Measurements from ENCODE around the gene B9D1. TPM values are rescaled to one million over a fixed set of nuclear protein-coding genes. Genes with fewer than 3 reads are reported as not detected.

Gene B9D1
- total RNA-seq, 4 donors from 2014 or later: 3.8 to 105 (median 25.6) TPM

DNA sequence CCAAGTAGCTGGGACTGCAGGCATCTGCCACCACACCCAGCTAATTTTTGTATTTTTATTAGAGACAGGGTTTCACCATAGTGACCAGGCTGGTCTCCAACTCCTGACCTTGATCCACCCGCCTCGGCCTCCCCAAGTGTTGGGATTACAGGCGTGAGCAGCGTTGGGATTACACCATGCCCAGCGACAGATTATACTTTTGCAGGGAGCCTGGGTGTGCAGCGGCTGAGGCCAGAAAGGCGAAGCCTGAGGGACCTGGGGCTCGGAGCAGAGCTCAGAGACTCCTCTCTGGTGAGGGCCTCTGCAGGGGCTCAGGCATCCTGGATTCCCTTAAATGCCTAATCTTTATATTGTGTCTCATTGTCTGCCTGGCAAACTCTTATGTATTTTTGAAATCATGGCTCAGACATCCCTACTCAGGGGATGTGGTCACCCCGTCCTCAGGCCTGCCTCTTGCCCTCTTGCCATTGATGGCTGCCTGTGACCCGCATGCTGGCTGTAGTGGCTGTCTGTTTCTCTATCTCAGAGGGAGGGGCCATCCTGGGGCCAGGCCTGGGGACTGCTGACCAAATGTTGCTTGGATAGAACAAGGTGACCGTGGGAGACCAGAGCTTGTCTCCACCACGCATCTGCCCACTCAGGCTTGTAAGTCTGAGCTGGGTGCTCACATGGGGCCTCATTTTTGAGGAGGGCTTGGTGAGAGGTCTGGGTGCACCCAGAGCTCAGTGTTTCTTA, 42.6 kb downstream of the B9D1 start:
- no peaks in the 10 kb centered on the region for H3K36me3 ChIP-seq

DNA sequence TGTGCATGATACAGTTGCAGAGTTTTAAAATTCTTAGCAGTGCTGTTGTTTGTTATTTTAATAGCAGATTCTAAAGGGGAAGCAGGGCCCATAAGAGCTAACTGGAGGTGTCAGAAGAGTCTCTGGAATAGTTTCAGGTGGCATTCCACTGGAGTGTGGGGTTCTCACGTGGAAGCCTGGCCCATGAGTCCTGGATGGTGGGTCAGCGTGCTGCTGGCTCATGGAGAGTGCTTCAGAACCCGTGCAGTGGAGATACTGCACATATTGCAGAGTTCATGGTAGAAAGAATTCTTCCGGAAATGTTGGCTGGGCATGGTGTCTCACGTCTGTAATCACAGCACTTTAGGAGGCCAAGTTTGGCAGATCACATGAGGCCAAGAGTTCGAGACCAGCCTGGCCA, 43.9 kb downstream of the B9D1 start:
- H3K4me1 ChIP-seq: peaks cover 0 to 12% of the 10 kb centered on the region in 2 donors
- H3K27me3 ChIP-seq: no peaks in the 10 kb centered on the region
- TF ChIP-seq, protein P1, sequence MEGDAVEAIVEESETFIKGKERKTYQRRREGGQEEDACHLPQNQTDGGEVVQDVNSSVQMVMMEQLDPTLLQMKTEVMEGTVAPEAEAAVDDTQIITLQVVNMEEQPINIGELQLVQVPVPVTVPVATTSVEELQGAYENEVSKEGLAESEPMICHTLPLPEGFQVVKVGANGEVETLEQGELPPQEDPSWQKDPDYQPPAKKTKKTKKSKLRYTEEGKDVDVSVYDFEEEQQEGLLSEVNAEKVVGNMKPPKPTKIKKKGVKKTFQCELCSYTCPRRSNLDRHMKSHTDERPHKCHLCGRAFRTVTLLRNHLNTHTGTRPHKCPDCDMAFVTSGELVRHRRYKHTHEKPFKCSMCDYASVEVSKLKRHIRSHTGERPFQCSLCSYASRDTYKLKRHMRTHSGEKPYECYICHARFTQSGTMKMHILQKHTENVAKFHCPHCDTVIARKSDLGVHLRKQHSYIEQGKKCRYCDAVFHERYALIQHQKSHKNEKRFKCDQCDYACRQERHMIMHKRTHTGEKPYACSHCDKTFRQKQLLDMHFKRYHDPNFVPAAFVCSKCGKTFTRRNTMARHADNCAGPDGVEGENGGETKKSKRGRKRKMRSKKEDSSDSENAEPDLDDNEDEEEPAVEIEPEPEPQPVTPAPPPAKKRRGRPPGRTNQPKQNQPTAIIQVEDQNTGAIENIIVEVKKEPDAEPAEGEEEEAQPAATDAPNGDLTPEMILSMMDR (IDR thresholded peaks at IDR 0.05): no peak
- TF ChIP-seq POLR2A (IDR thresholded peaks at IDR 0.05): no peak
- no peak for DNase-seq
- H3K36me3 ChIP-seq: no peaks in the 10 kb centered on the region
- intact Hi-C loops (cut with DNase I; ENCODE audit: low total_unique reads): no loop called here
- no peak overlapping the region for H3K4me3 ChIP-seq
- H3K27ac ChIP-seq: no peak overlapping the region
- no peaks in the 10 kb centered on the region for H3K9me3 ChIP-seq

More for the DNA sequence above, 42.6 kb downstream of the B9D1 start:
- intact Hi-C loops (cut with DNase I; ENCODE audit: low total_unique reads): no loop called here
- TF ChIP-seq, protein P1 (IDR thresholded peaks at IDR 0.05): no peak
- no peak for TF ChIP-seq POLR2A (IDR thresholded peaks at IDR 0.05)
- H3K27me3 ChIP-seq: no peaks in the 10 kb centered on the region
- no peak overlapping the region for H3K4me3 ChIP-seq
- H3K9me3 ChIP-seq: no peaks in the 10 kb centered on the region
- H3K4me1 ChIP-seq: peaks cover 0 to 12% of the 10 kb centered on the region in 2 donors
- no peak overlapping the region for H3K27ac ChIP-seq
- no peak for DNase-seq

DNA sequence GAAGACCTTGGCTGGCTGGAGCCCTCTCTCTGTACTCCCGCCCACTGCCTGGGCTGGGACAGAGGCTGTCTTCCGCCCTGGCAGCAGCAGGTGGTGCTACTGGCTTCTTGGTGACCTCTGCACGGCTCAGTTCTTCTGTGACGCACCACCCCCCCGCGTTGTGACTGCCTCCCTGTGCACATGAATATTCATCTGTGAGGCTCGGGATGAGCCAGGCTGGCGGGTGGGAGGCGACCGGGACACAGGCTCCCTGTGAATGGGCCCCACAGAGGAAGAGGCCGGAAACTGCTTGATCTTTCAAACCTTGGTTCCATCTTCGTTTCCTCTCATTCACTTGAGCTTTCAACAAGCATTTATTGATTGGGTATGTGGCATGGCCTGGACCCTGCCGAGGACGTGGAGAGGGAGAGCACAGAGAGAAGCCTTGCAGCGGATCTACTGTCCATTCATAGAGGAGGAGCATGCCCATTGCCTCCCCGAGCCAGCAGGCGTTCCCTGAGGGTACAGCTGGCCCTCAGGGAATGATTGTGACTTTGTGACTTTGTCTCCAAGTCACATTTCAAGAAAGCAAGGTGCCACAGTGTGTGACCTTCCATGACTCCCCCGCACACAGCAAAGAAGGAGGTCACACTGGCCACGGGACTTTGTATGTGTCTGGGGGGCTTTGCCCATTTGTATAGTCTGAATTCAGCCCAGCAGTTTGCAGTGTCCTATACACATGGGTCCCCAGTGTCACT, 45.0 kb downstream of the B9D1 start:
- no peaks in the 10 kb centered on the region for H3K9me3 ChIP-seq
- intact Hi-C loops (cut with DNase I; ENCODE audit: low total_unique reads): no loop called here
- peaks cover 0 to 12% of the 10 kb centered on the region in 2 donors for H3K4me1 ChIP-seq
- peak; percentile 17 to 19 for TF ChIP-seq POLR2A (IDR thresholded peaks at IDR 0.05)
- TF ChIP-seq, protein P1 (IDR thresholded peaks at IDR 0.05): peak; percentile 31 to 51 (median 42)
- peak; percentile 85 for DNase-seq
- H3K27ac ChIP-seq: peak overlapping the region; percentile 49 to 68
- H3K36me3 ChIP-seq: no peaks in the 10 kb centered on the region
- no peak overlapping the region for H3K4me3 ChIP-seq
- no peaks in the 10 kb centered on the region for H3K27me3 ChIP-seq

DNA sequence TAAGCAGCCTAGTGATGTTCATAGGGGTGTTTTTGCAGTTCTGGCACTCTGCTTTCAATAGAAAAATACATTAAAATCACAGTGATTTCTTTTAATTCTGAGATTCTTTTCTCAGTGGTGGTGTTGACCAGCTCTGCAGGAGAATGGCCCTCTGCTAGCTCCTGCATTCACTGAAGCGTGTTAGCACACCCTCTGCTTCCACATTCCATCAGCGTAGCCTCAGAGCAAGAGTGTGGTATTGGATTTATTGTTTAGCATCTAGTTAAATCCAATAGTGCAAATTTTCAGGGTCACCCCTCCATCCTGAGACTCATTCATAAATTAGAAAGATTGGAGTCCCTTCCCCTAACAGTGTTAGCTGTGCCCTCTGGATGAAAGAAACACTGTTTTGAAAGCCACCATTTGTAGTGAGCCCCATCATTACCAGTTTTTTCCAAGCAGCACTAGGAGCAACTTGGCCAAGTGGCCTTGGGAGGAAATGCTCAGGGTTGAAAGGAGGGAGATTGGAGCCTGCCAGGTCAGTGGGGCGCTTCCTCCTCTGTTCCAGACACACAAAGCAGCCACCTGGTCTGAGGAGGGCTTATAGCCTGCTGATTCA, 45.7 kb downstream of the B9D1 start:
- TF ChIP-seq, protein P1 (IDR thresholded peaks at IDR 0.05): no peak
- no peak for TF ChIP-seq POLR2A (IDR thresholded peaks at IDR 0.05)
- Histone ChIP-seq H3K9me3 (no peaks in the 10 kb centered on the region), H3K4me3 (no peak overlapping the region), H3K27me3 (no peaks in the 10 kb centered on the region), H3K4me1 (peaks cover 0 to 12% of the 10 kb centered on the region in 2 donors), H3K27ac (peak overlapping the region; percentile 49 to 68), H3K36me3 (no peaks in the 10 kb centered on the region)
- intact Hi-C loops (cut with DNase I; ENCODE audit: low total_unique reads): no loop called here
- no peak for DNase-seq

DNA sequence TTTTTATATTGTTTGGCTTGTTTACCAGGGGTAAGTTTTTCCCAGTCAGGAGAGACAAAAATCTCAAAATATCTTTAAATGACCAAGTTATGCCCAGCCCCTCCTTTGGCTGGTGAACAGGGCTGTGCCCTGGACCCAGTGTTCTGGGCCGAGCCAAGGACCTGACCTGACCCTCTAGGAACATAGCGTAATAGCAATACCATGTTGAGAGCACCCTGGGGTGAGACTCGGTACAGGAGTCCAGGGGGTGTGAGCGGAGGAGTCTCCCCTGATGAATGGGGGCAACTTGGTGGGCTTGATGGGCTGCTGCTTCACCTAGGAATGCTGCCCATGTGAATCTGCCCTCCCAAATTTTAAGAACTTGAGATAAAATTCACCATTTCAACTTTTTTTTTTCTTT, 47.4 kb downstream of the B9D1 start:
- Histone ChIP-seq H3K9me3 (no peaks in the 10 kb centered on the region), H3K27me3 (no peaks in the 10 kb centered on the region), H3K27ac (peak overlapping the region in 1 of 2 donors; percentile 22), H3K4me1 (peaks cover 0 to 12% of the 10 kb centered on the region in 2 donors), H3K36me3 (no peaks in the 10 kb centered on the region), H3K4me3 (no peak overlapping the region)
- intact Hi-C loops (cut with DNase I; ENCODE audit: low total_unique reads): no loop called here
- TF ChIP-seq POLR2A (IDR thresholded peaks at IDR 0.05): no peak
- TF ChIP-seq, protein P1 (IDR thresholded peaks at IDR 0.05): no peak
- DNase-seq: no peak

All from uterus (tissue), 4 donors.